Measurements from ENCODE around the gene RHBDF1. TPM values are rescaled to one million over a fixed set of nuclear protein-coding genes. Genes with fewer than 3 reads are reported as not detected.

Gene RHBDF1
- total and polyA plus RNA-seq, 9 of the 15 experiments (the other 6 are each of a cell fraction or from before 2014, with no cell fraction given), result 1.0 to 8.2 (median 4.2) TPM

GRCh38 chr16:119835-120491, 47.5 kb upstream of the RHBDF1 start (continued):
- TF ChIP-seq FOSL1 (tag; conservative IDR thresholded peaks at IDR 0.05) (peak; percentile 43; the same call in 1 of the 2 replicates), ZNF639 (CRISPR knock-in tag; conservative IDR thresholded peaks at IDR 0.05 in 1 of 2, IDR thresholded peaks at IDR 0.05 in 1 of 2) (no peak; a peak in 1 of 4 replicates), TEAD4 (IDR thresholded peaks at IDR 0.05; ENCODE audit: low read length) (peak; percentile 89), TEAD4 (CRISPR knock-in tag; IDR thresholded peaks at IDR 0.05; ENCODE audit: borderline replicate concordance) (no peak), CCAR2 (IDR thresholded peaks at IDR 0.05; ENCODE audit: low read depth, low read length) (no peak), CREB3L1 (IDR thresholded peaks at IDR 0.05; ENCODE audit: borderline replicate concordance, low read depth) (no peak), SIX5 (IDR thresholded peaks at IDR 0.05; ENCODE audit: borderline replicate concordance in 1 of 2, insufficient read depth in 1 of 2, low read depth in 1 of 2, low read length in 2 of 2) (no peak), PBX2 (CRISPR knock-in tag; IDR thresholded peaks at IDR 0.05; ENCODE audit: low read depth) (no peak), PBX2 (tag; conservative IDR thresholded peaks at IDR 0.05; ENCODE audit: low read depth) (no peak), RBM39 (optimal IDR thresholded peaks at IDR 0.05; ENCODE audit: low read depth, low read length) (no peak)
